IMR-90 (cell line): Measurements from ENCODE around the gene RAB11FIP4. TPM values are rescaled to one million over a fixed set of nuclear protein-coding genes. Genes with fewer than 3 reads are reported as not detected.

Experiments
- ATAC-seq: fragments of 200-7000 bp; cut with Tn5 transposase; 2 replicates; pipeline ENCODE4 v1.9.1; 2020; ENCODE audit warnings: low read depth, mild to moderate bottlenecking, moderate library complexity
- BruUV-seq: library from RNA; stranded (reverse); fragments of 400-500 nt; replicated peaks from 2 replicates; lab custom pipeline; 2021; lab: Mats Ljungman, UMichigan
- CTCF ChIA-PET: fragments of 300-600 bp; formaldehyde crosslinking; extraction: SDS; loops from one replicate; lab custom pipeline; 2021; ENCODE audit warnings: antibody characterized with exemption; lab: Yijun Ruan, JAX
- POLR2A ChIA-PET: fragments of 300-600 bp; sonication (Branson Sonifier 250); formaldehyde crosslinking; loops from one replicate; lab custom pipeline; 2022; ENCODE audit warnings: antibody characterized with exemption; ENCODE audit not compliant: unreplicated experiment; lab: Charles Lee
- DNase-seq: peaks from one replicate; pipeline ENCODE4 v3.0.0; 2013
- H2AFZ ChIP-seq: replicated peaks from 2 replicates; pipeline ENCODE3; 2013; ENCODE audit warnings: low read length, mild to moderate bottlenecking; ENCODE audit not compliant: poor library complexity
- H2AK5ac ChIP-seq: 2 replicates; pipeline ENCODE4 v1.6.1; 2013; ENCODE audit warnings: low read depth, low read length, inconsistent platforms
- H2AK9ac ChIP-seq: replicated peaks from 2 replicates; pipeline ENCODE3; 2013; ENCODE audit warnings: mild to moderate bottlenecking, low read depth, low read length, moderate library complexity; ENCODE audit not compliant: poor library complexity
- H2BK120ac ChIP-seq: 2 replicates; pipeline ENCODE4 v1.6.1; 2013; ENCODE audit warnings: low read depth, low read length, inconsistent platforms
- H2BK15ac ChIP-seq: 3 replicates; pipeline ENCODE4 v1.6.1; 2013; ENCODE audit warnings: low read depth, low read length, inconsistent platforms
- H2BK20ac ChIP-seq: 2 replicates; pipeline ENCODE4 v1.6.1; 2013; ENCODE audit warnings: low read depth, mild to moderate bottlenecking, inconsistent platforms, low read length, moderate library complexity
- H2BK5ac ChIP-seq: 2 replicates; pipeline ENCODE4 v1.6.1; 2013; ENCODE audit warnings: mild to moderate bottlenecking, low read depth, low read length, inconsistent platforms; ENCODE audit not compliant: poor library complexity, severe bottlenecking
- H3K14ac ChIP-seq: replicated peaks from 2 replicates; pipeline ENCODE4 v1.6.1; 2013; ENCODE audit warnings: low read depth, low read length, inconsistent platforms
- H3K18ac ChIP-seq: 2 replicates; pipeline ENCODE4 v1.6.1; 2013; ENCODE audit warnings: low read depth, low read length, control low read depth
- H3K23ac ChIP-seq: 2 replicates; pipeline ENCODE4 v1.6.1; 2013; ENCODE audit warnings: low read depth, low read length, inconsistent platforms
- H3K27ac ChIP-seq: 2 replicates; pipeline ENCODE4 v1.5.1; 2013; ENCODE audit warnings: mild to moderate bottlenecking, control low read depth, low read length; ENCODE audit not compliant: insufficient read depth
- H3K27me3 ChIP-seq: 2 replicates; pipeline ENCODE4 v1.6.1; 2013; ENCODE audit warnings: low read length; ENCODE audit not compliant: control insufficient read depth, insufficient read depth
- H3K36me3 ChIP-seq: 2 replicates; pipeline ENCODE4 v1.6.1; 2013; ENCODE audit warnings: low read length, mixed read lengths; ENCODE audit not compliant: control insufficient read depth, insufficient read depth
- H3K4ac ChIP-seq: 2 replicates; pipeline ENCODE4 v1.6.1; 2013; ENCODE audit warnings: low read depth, low read length, inconsistent platforms
- H3K4me1 ChIP-seq: 2 replicates; pipeline ENCODE4 v1.6.1; 2013; ENCODE audit warnings: low read length, mixed read lengths; ENCODE audit not compliant: control insufficient read depth, insufficient read depth
- H3K4me2 ChIP-seq: 2 replicates; pipeline ENCODE4 v1.6.1; 2013; ENCODE audit warnings: low read depth, mild to moderate bottlenecking, control low read depth, low read length, moderate library complexity
- H3K4me3 ChIP-seq: 2 replicates; pipeline ENCODE4 v1.5.1; 2013; ENCODE audit warnings: low read depth, mild to moderate bottlenecking, control low read depth, low read length, moderate library complexity; ENCODE audit not compliant: insufficient read depth
- H3K56ac ChIP-seq: 2 replicates; pipeline ENCODE4 v1.6.1; 2013; ENCODE audit warnings: low read length, inconsistent platforms; ENCODE audit not compliant: insufficient read depth; ENCODE audit errors: extremely low read depth
- H3K79me1 ChIP-seq, 2 experiments: 2 replicates each; pipeline ENCODE4 v1.6.1; 2013; ENCODE audit warnings: low read length in 2 of 2, inconsistent platforms in 1 of 2, low read depth in 1 of 2
- H3K9ac ChIP-seq: 2 replicates; pipeline ENCODE4 v1.6.1; 2013; ENCODE audit warnings: low read depth, low read length, control low read depth
- H3K9me1 ChIP-seq: 2 replicates; pipeline ENCODE4 v1.6.1; 2013; ENCODE audit warnings: low read length, inconsistent platforms; ENCODE audit not compliant: insufficient read depth
- H3K9me3 ChIP-seq: 2 replicates; pipeline ENCODE4 v1.6.1; 2013; ENCODE audit warnings: low read length; ENCODE audit not compliant: control insufficient read depth, insufficient read depth
- H4K20me1 ChIP-seq: 2 replicates; pipeline ENCODE4 v1.6.1; 2013; ENCODE audit warnings: low read length, inconsistent platforms; ENCODE audit not compliant: insufficient read depth
- H4K5ac ChIP-seq: 2 replicates; pipeline ENCODE4 v1.6.1; 2013; ENCODE audit warnings: mild to moderate bottlenecking, low read depth, low read length, control low read depth
- H4K8ac ChIP-seq, 2 experiments: 2 replicates each; pipeline ENCODE4 v1.6.1; 2013; ENCODE audit warnings: low read depth in 2 of 2, low read length in 2 of 2, control low read depth in 1 of 2, inconsistent platforms in 1 of 2
- H4K91ac ChIP-seq: 2 replicates; pipeline ENCODE4 v1.6.1; 2013; ENCODE audit warnings: low read depth, low read length, inconsistent platforms; ENCODE audit not compliant: insufficient read depth
- BHLHE40 ChIP-seq: fragments of 150-350 bp; IDR thresholded peaks from 2 replicates; pipeline ENCODE4 v1.6.1; 2016; ENCODE audit warnings: mild to moderate bottlenecking, low read depth, low read length
- MAFK ChIP-seq: IDR thresholded peaks from 2 replicates; pipeline ENCODE4 v1.6.1; 2012; ENCODE audit warnings: low read depth, low read length, improper control_type of control experiment
- MAZ ChIP-seq: IDR thresholded peaks from 2 replicates; pipeline ENCODE4 v1.6.1; 2012; ENCODE audit warnings: low read depth, mild to moderate bottlenecking, low read length, improper control_type of control experiment, moderate library complexity, borderline replicate concordance
- MXI1 ChIP-seq: IDR thresholded peaks from 2 replicates; pipeline ENCODE4 v1.6.1; 2012; ENCODE audit warnings: low read depth, mild to moderate bottlenecking, low read length, moderate library complexity, borderline replicate concordance
- POLR2A ChIP-seq: IDR thresholded peaks from 2 replicates; pipeline ENCODE4 v1.6.1; 2012; ENCODE audit warnings: mild to moderate bottlenecking, low read depth, low read length
- RCOR1 ChIP-seq: IDR thresholded peaks from 2 replicates; pipeline ENCODE4 v1.6.1; 2012; ENCODE audit warnings: mild to moderate bottlenecking, low read length, improper control_type of control experiment; ENCODE audit not compliant: insufficient replicate concordance
- RFX5 ChIP-seq: IDR thresholded peaks from 2 replicates; pipeline ENCODE4 v1.8.0; 2012; ENCODE audit warnings: low read depth, mild to moderate bottlenecking, low read length, moderate library complexity
- WGBS, 2 experiments: methylation state at CpG; one replicate each; pipeline versions ENCODE4 v1.1.5 to v1.1.7; 2013; ENCODE audit warnings: missing lambda C conversion rate in 2 of 2; ENCODE audit not compliant: insufficient read length in 1 of 2; ENCODE audit errors: extremely low coverage in 2 of 2; 5-methylcytosine and 5-hydroxymethylcytosine counted together
- dilution Hi-C: fragments of 300-500 bp; cut with HindIII; formaldehyde crosslinking; loops from one replicate; pipeline ENCODE4 v1.14.3; 2018; ENCODE audit warnings: low sequenced_read_pairs; ENCODE audit not compliant: unreplicated experiment
- in situ Hi-C: fragments of 300-500 bp; cut with MboI; formaldehyde crosslinking; loops from 3 replicates; pipeline ENCODE4 v1.14.3; 2019; ENCODE audit warnings: low sequenced_read_pairs, inconsistent platforms, mixed read lengths
- intact Hi-C: fragments of 100-400 bp; cut with micrococcal nuclease; formaldehyde crosslinking; loops from 2 replicates; pipeline ENCODE4 v1.10.0; 2022
- polyA plus RNA-seq, 3 experiments: library from polyadenylated mRNA; depleted of rRNA; stranded (reverse); fragments of >200 nt; gene quantifications; 2 replicates each; pipeline ENCODE4 v1.2.3, GENCODE V29; 2012; ENCODE audit warnings: low replicate concordance in 1 of 3
- total RNA-seq: library from RNA; depleted of rRNA; stranded (reverse); fragments of >200 nt; gene quantifications from 2 replicates; pipeline ENCODE4 v1.2.3, GENCODE V29; 2012
- TF ChIP-seq, protein P1 (sequence below): conservative IDR thresholded peaks from 2 replicates; pipeline ENCODE4 v1.5.1; 2012; ENCODE audit warnings: mild to moderate bottlenecking, low read depth, low read length, improper control_type of control experiment

RAB11FIP4 gene
- total and polyA plus RNA-seq, 2 of the 4 experiments (the other 2 are of a cell fraction), result 0.68 to 1.1 TPM

DNA sequence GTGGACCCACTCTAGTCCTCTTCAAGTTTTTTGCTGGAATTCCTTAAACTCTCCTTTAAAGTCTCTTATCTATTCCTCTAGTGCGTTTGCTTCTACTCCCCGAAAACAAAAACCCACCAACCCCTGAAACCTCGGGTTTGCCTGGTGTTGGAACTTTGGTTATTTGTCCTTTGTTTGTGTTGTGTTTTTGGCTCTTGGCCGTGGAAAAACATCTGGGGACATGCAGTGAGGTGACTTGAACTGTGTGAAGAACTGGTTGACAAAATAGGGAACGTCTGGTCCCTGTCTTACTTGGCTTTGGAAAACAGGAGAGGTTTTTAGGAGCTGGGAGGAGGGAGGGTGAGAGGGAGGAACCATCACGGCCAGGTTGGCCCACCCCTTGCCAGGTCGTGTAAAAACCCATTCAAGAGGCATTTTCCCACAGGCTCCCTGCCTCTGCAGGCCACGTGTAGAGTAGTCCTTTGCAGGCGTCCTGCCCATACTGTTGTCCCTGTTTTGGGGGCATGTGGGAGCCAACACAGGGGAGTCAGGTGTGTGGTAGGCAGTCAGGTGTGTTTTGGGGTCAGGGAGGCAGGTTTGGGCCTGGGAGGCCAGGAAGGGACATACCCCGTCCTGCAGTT is 169.3 kb downstream of the RAB11FIP4 start (continued):
- TF ChIP-seq RCOR1, result no peak

DNA sequence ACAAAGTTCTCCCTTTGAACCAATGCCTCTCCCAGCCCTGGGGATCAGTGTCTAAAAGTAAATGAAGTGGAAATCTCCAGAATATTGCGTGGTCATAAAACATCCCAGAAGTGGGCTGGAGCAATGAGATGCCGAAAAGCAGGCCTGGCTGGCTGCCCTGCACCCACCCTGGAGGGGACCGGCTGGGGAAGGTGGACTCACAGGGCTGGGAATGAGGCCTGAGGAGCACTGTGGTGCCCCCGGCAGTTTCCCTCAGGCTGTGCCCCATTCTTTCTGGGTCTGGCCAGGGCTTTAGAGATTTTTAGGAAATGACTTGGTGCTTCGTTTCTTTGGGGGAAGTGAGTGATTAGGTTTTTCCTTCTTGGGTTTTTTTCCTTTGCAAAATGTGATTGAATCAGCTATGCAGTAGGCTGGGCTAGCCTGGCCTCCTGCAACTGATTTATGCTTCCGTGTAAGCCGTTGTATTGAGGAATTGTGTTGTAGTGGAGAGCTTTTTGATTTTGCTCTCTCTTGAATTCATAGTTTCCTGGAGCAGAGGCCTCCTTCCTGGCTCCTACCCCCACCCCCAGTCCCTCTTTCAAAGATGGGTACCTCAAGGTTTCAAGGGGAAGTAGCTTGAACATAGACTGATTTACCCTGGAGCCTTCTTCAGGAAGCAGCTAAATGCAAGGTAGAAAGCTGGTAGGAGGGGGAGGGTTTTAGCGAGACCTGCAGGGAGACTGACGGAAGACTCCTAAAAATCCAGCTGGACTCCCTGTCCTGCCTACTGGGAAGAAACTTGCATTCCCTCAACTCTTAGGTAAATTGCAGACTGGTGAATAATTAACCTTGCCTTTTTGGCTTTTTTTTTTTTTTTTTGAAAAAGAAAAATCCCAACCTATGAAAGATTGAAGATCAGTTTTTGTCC is 170.2 kb downstream of the RAB11FIP4 start:
- H3K14ac ChIP-seq, result peak overlapping the region; percentile 80
- H3K23ac ChIP-seq, result peak overlapping the region; percentile 48; the same call in 1 of the 2 replicates
- peak overlapping the region; percentile 80 for H2BK5ac ChIP-seq
- BruUV-seq, result no TSS peak
- intact Hi-C loops (loop anchor here (2.0 kb wide), 1 partner anchor 35 kb away; no protein-coding TSS in a partner anchor), dilution Hi-C loops (no loop called here), in situ Hi-C loops (no loop called here)
- H3K56ac ChIP-seq, result peak overlapping the region; percentile 20; the same call in 1 of the 2 replicates
- H2AFZ ChIP-seq, result peak overlapping the region; percentile 24
- H3K4me3 ChIP-seq, result peak overlapping the region; percentile 70
- H3K4me2 ChIP-seq, result peak overlapping the region; percentile 87
- H3K4me1 ChIP-seq, result peaks cover 32% of the 10 kb centered on the region
- peak overlapping the region; percentile 78 to 93 for H4K8ac ChIP-seq
- no peak for TF ChIP-seq RFX5
- no peak for TF ChIP-seq BHLHE40
- no peak for TF ChIP-seq MXI1
- TF ChIP-seq MAZ, result peak; percentile 8; the same call in 1 of the 2 replicates
- TF ChIP-seq, protein P1, sequence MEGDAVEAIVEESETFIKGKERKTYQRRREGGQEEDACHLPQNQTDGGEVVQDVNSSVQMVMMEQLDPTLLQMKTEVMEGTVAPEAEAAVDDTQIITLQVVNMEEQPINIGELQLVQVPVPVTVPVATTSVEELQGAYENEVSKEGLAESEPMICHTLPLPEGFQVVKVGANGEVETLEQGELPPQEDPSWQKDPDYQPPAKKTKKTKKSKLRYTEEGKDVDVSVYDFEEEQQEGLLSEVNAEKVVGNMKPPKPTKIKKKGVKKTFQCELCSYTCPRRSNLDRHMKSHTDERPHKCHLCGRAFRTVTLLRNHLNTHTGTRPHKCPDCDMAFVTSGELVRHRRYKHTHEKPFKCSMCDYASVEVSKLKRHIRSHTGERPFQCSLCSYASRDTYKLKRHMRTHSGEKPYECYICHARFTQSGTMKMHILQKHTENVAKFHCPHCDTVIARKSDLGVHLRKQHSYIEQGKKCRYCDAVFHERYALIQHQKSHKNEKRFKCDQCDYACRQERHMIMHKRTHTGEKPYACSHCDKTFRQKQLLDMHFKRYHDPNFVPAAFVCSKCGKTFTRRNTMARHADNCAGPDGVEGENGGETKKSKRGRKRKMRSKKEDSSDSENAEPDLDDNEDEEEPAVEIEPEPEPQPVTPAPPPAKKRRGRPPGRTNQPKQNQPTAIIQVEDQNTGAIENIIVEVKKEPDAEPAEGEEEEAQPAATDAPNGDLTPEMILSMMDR, result no peak
- no peak; the same call in 1 of the 2 replicates for TF ChIP-seq POLR2A
- no peak for TF ChIP-seq MAFK
- peak overlapping the region; percentile 61 for H3K27ac ChIP-seq
- peak overlapping the region; percentile 38; the same call in 1 of the 2 replicates for H2BK20ac ChIP-seq
- ChIA-PET CTCF (interaction anchor here (0.6 to 1.1 kb wide), 2 partner anchors 281 to 465 kb away, joined by 3 to 4 read pairs; no protein-coding TSS in a partner anchor), POLR2A (interaction anchor here (1.1 kb wide), 2 partner anchors 8 to 120 kb away, joined by 3 to 5 read pairs; no protein-coding TSS in a partner anchor)
- H3K9me1 ChIP-seq, result peaks cover 26% of the 10 kb centered on the region
- peak overlapping the region; percentile 64; the same call in 1 of the 2 replicates for H2BK120ac ChIP-seq
- DNase-seq (peak; percentile 49), ATAC-seq (no peak)
- H2AK5ac ChIP-seq, result 0 out of 2 replicates have a peak overlapping the region, but pooled peaks have one; percentile 13
- peak overlapping the region; percentile 61 for H4K91ac ChIP-seq
- no peaks in the 10 kb centered on the region for H3K27me3 ChIP-seq
- H2BK15ac ChIP-seq, result peak overlapping the region; percentile 16; the same call in 1 of the 3 replicates
- 50% methylated on average over 2 of the region's 9 CpGs; no CpG with 5 or more reads in 1 of the 2 experiments for WGBS, 2 experiments
- H4K20me1 ChIP-seq, result peaks cover 28% of the 10 kb centered on the region
- H2AK9ac ChIP-seq, result peak overlapping the region; percentile 74
- H3K9ac ChIP-seq, result peak overlapping the region; percentile 51
- peaks cover 5% of the 10 kb centered on the region; the same call in 1 of the 2 replicates for H3K36me3 ChIP-seq
- H3K4ac ChIP-seq, result peak overlapping the region; percentile 82
- no peaks in the 10 kb centered on the region for H3K9me3 ChIP-seq
- H3K18ac ChIP-seq, result peak overlapping the region; percentile 34; the same call in 1 of the 2 replicates
- H4K5ac ChIP-seq, result peak overlapping the region; percentile 71
- peaks cover 3 to 64% of the 10 kb centered on the region in 2 experiments; a peak in 2 of 4 replicates for H3K79me1 ChIP-seq
